WERI-Rb-1 (cell line): Measurements from ENCODE around the gene TLR8.

ENCODE experiments used
- DNase-seq: peaks from one replicate; pipeline ENCODE4 v3.0.0-alpha.2; 2020
- H3K27ac ChIP-seq: fragments of 250-450 bp; sonication (Bioruptor Pico); 2 replicates; pipeline ENCODE4 v1.5.1; 2020; ENCODE audit warnings: mild to moderate bottlenecking, moderate library complexity
- H3K27me3 ChIP-seq: fragments of 250-450 bp; sonication (Bioruptor Pico); 2 replicates; pipeline ENCODE4 v1.5.1; 2021; ENCODE audit warnings: mild to moderate bottlenecking, low read depth, moderate library complexity; ENCODE audit not compliant: insufficient read depth, severe bottlenecking
- H3K36me3 ChIP-seq: fragments of 250-450 bp; sonication (Bioruptor Pico); 2 replicates; pipeline ENCODE4 v1.5.1; 2020; ENCODE audit warnings: mild to moderate bottlenecking, moderate library complexity
- H3K4me3 ChIP-seq: 2 replicates; pipeline ENCODE4 v1.5.1; 2011; ENCODE audit warnings: low read depth, mild to moderate bottlenecking, control low read depth, low read length
- H3K9me3 ChIP-seq: fragments of 250-450 bp; sonication (Bioruptor Pico); 2 replicates; pipeline ENCODE4 v1.5.1; 2021; ENCODE audit warnings: mild to moderate bottlenecking, moderate library complexity; ENCODE audit not compliant: severe bottlenecking
- TF ChIP-seq, protein P1 (sequence below): IDR thresholded peaks from 2 replicates; pipeline ENCODE4 v1.5.1; 2011; ENCODE audit warnings: low read depth, mild to moderate bottlenecking, control low read depth, inconsistent platforms, low read length

Gene TLR8

DNA sequence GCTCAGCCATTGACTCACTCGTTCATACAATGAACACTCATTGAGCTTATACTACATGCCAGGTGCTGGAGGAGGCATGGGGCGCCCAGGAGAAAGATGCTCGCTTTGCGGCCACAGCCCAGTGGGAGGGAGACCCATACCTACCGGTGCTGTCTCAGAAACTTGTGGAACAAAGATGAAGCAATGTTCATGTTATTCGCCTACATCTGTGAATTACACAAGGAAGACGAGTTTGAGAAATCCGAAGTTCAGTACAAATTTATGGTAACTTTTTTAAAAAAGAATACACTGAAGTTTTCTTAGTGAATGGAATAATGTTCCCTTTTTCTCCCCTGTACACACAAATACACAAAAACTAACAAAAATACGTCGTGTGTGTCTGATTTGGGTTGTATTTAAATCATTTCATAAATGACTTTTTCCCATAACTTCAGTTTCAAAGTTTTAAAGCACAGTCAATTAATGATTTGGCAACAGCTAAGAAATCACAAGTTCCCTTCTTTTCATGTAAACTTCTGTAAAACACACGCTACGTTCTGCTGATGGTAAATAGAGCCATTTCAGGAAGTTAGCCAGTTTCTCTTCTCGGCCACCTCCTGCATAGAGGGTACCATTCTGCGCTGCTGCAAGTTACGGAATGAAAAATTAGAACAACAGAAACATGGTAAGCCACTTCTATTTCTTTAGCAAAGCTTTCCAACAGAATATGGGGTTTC is at the start of gene TLR8:
TLR8 (plus strand) TSS at position 575 of the 716 bp plus-strand sequence; CDS start at position 662, 87 bp downstream.
- Histone ChIP-seq H3K4me3 (no peak within 1 kb of the TSS), H3K36me3 (no peaks in the 10 kb centered on the region), H3K27me3 (peaks cover 80% of the 10 kb centered on the region), H3K9me3 (peaks cover 4% of the 10 kb centered on the region), H3K27ac (no peak within 1 kb of the TSS)
- TF ChIP-seq, protein P1, sequence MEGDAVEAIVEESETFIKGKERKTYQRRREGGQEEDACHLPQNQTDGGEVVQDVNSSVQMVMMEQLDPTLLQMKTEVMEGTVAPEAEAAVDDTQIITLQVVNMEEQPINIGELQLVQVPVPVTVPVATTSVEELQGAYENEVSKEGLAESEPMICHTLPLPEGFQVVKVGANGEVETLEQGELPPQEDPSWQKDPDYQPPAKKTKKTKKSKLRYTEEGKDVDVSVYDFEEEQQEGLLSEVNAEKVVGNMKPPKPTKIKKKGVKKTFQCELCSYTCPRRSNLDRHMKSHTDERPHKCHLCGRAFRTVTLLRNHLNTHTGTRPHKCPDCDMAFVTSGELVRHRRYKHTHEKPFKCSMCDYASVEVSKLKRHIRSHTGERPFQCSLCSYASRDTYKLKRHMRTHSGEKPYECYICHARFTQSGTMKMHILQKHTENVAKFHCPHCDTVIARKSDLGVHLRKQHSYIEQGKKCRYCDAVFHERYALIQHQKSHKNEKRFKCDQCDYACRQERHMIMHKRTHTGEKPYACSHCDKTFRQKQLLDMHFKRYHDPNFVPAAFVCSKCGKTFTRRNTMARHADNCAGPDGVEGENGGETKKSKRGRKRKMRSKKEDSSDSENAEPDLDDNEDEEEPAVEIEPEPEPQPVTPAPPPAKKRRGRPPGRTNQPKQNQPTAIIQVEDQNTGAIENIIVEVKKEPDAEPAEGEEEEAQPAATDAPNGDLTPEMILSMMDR = no peak
- no peak for DNase-seq

DNA sequence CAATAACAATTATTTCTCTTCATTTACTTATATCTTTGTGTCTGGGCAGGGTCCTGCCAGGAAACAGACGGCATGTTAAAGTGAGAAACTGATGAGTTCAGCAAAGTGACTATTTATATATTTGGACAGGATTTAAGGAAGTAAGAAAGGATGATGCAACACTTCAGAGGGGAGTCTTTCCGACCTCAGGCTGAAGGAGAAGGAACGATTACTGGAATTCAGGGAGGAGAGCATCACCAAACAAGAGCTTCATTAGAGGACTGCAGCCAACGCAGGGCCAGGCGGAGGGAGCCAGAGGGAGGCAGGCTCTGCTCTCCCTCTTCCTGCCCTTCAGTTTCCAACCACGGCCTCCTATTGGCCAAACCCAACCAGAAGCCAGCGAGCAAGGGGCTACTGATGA is 41.1 kb upstream of the TLR8 start:
- H3K27me3 ChIP-seq = peaks cover 61% of the 10 kb centered on the region
- no peak for DNase-seq
- peaks cover 4% of the 10 kb centered on the region for H3K9me3 ChIP-seq
- TF ChIP-seq, protein P1 = no peak
- H3K36me3 ChIP-seq = no peaks in the 10 kb centered on the region
- no peak overlapping the region for H3K27ac ChIP-seq
- no peak overlapping the region for H3K4me3 ChIP-seq

DNA sequence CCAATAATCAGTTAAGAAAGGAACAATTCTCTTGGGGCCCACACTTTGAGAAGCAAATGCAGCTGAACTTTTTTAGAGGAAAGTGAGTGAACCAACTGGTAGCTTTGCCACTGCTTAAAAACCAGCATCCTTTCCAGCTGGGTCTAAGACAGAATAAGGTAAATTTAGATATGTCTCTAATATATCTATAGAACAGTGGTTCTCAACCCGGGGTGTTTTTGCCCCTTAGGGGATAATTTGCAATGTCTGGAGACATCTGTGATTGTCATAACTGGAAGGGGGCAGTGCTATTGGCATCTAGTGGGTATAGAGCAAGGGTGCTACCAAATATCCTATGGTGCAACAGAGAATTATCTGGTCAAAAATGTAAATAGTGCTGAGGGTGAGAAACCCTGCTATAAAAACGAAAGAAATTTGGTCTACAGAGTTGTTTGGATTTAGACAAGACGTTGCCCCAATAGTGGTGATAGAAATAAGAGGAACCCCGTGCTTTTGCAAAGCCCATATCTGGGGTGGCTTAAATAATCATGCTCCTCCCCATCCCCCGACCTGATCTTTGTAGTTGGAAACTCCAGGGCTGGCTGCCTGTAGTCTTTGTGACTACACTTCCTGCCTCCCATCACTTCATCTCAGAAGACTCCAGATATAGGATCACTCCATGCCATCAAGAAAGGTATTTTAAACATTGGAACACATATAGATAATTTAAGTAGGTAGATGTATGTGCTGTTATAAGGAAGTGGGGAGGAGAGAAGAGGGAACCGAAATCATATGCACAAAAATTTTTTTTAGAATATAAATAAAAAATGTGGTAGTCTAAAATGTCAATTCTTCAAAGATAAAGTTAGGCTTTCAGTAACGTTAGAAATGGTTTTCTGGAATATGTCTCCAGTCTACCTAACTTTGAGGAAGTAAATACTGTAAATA is 39.7 kb upstream of the TLR8 start, which contains the start of gene TLR7:
TLR7 (plus strand) TSS at position 622 of the 927 bp plus-strand sequence. CDS start 507 bp downstream, outside the sequence.
- TF ChIP-seq, protein P1 = no peak
- Histone ChIP-seq H3K27ac (no peak within 1 kb of the TSS), H3K4me3 (no peak within 1 kb of the TSS), H3K9me3 (peaks cover 4% of the 10 kb centered on the region), H3K27me3 (peaks cover 71% of the 10 kb centered on the region), H3K36me3 (no peaks in the 10 kb centered on the region)
- DNase-seq = no peak

DNA sequence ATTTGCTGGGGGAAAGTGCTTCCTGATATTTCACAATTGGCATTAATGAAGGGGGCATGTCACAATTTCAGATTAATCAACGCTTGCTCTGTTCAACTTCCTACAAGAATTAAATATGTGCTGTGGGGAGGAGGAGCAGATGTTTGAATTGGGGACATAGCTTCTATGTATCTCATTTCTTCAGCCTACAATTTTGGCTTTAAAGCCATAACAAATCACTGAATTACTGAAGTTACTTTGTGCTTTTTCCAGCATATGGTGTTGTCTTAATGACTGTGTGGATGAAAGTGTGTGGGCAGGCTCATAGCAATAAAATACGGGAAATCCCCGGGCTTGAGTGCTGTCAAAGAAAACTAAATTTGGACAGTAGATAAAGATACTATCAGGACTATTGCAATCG is 38.7 kb upstream of the TLR8 start:
- TF ChIP-seq, protein P1 = no peak
- peaks cover 76% of the 10 kb centered on the region for H3K27me3 ChIP-seq
- H3K27ac ChIP-seq = no peak overlapping the region
- peaks cover 4% of the 10 kb centered on the region for H3K9me3 ChIP-seq
- DNase-seq = no peak
- H3K4me3 ChIP-seq = no peak overlapping the region
- H3K36me3 ChIP-seq = no peaks in the 10 kb centered on the region

DNA sequence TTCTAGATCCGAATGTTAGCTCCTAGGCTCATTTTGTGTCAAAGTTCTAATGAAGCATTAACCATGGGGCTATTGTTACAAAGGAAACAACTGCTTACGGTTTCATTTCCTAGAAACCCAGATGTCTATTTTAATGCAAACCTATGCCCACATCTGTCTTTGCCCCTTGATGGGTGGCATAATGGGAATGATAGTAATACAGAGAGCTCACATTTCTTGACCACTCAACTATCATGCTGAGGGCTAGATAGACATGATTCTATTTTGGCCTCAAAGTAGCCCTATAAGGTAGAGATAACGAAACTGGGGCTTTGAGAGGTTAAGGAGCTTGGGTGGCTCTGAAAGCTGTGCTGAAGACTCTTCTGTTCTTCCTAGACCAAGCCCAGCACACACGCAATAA is 37.7 kb upstream of the TLR8 start:
- Histone ChIP-seq H3K9me3 (peaks cover 4% of the 10 kb centered on the region), H3K27me3 (peaks cover 84% of the 10 kb centered on the region), H3K36me3 (no peaks in the 10 kb centered on the region), H3K27ac (no peak overlapping the region), H3K4me3 (no peak overlapping the region)
- DNase-seq = no peak
- TF ChIP-seq, protein P1 = no peak
